Kidney (tissue), 2 donors: ENCODE measurements around the gene HRH2. TPM values are rescaled to one million over a fixed set of nuclear protein-coding genes. Genes with fewer than 3 reads are reported as not detected.

Source experiments
- polyA plus RNA-seq: library from polyadenylated mRNA; stranded (reverse); fragments of 350-450 nt; fragmentation: Illumina TruSeq; extraction: RNeasy Lipid Tissue Mini Kit (QIAGEN cat#74804); gene quantifications from one replicate; pipeline ENCODE4 v1.2.3, GENCODE V29; 2014; ENCODE audit warnings: low read depth, low replicate concordance; ENCODE audit not compliant: insufficient read depth
- total RNA-seq: library from RNA; stranded (reverse); fragmentation: NEBNext Ultra II Directional; extraction: Animal tissue kit (Norgen Biotek cat#: 25700); gene quantifications from one replicate; pipeline ENCODE4 v1.2.1, GENCODE V29; 2021
- donor health status: DM: yes; HTN: yes; CAD: no.

Gene HRH2
- total and polyA plus RNA-seq, 2 donors from 2014 or later = 1.9 to 10.6 TPM

Other genes starting within 250 kb of the HRH2 start
- 0.25 TPM for gene DRD1, start 213.9 kb upstream of the HRH2 start, total RNA-seq
- gene DRD1, start 213.9 kb upstream of the HRH2 start, polyA plus RNA-seq = 0.28 TPM
- gene SFXN1, start 179.5 kb upstream of the HRH2 start, total RNA-seq = 35.4 TPM
- gene SFXN1, start 179.5 kb upstream of the HRH2 start, polyA plus RNA-seq = 33.4 TPM
- not detected for gene CPLX2, start 213.5 kb downstream of the HRH2 start, total RNA-seq
- not detected for gene CPLX2, start 213.5 kb downstream of the HRH2 start, polyA plus RNA-seq